Right lobe of liver (tissue), 4 donors: ENCODE data around the gene IL27RA.
"Not testable (repeated sequence)": the region's sequence is repeated elsewhere in the genome, so short reads cannot be mapped to it uniquely, and the experiment has no call there.

Experiments used
- CTCF ChIP-seq, 4 donors: fragments of 200-600 bp in 3 of 4; fragments of 450-650 bp in 1 of 4; IDR thresholded peaks; one replicate each; pipeline versions ENCODE4 v1.5.1 to v1.8.0; 2016 to 2022; ENCODE audit warnings: antibody characterized with exemption in 4 of 4, mild to moderate bottlenecking in 2 of 4
- POLR2A ChIP-seq: fragments of 450-650 bp; IDR thresholded peaks from one replicate; pipeline ENCODE4 v1.6.1; 2017; ENCODE audit warnings: antibody characterized with exemption, mild to moderate bottlenecking
- donor health status: DM: no; HTN: no; CAD: no.
- donor health status: DM: no; HTN: no; CAD: no.
- donor health status: DM: no; HTN: yes; CAD: no.

- not testable (repeated sequence) for TF ChIP-seq CTCF (IDR thresholded peaks at IDR 0.05); POLR2A
Observed at GRCh38 chr19:14035159-14035558, 3.6 kb downstream of the IL27RA start.
